Hematopoietic multipotent progenitor cell treated with erythropoietin and hydrocortisone succinate and interleukin-3 and kit ligand, for 6 days (in vitro differentiated cells): ENCODE measurements around the gene CNKSR3.

Experiments used
- DNase-seq: peaks from one replicate; pipeline ENCODE4 v3.0.0-alpha.2; 2015

CNKSR3 gene

DNA sequence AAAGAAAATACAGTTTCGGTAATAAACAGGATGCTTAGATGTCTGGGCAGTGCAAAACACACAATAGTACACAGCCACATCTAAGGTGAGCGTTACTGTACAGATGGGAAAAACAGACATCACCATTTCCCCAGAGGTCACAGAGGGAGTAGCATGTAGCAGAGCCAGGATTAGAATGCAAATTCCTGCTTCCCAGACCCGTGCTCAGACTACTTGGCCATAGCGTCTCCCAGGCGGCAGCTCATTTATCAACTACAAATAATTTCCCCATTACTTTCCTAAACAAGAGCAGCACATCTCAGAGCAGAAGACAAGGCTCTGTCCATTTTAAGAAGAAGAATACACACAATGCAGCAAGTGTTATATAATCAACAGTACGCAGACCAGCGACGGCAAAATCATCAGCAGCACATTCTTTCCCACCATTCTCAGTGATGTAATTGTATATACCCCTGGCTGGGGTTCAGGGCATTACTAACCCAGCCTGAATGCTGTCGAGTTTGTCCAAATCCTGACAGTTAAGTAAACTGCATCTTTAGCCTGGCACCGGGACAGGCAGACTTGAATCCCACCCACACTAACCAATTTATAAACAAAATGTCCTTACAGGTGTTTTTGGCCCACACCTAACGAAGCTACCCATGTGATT is 61.9 kb downstream of the CNKSR3 start:
- DNase-seq, result no peak

- peak; percentile 57 for DNase-seq
Measured at GRCh38 chr6:154447954-154448353, 62.5 kb downstream of the CNKSR3 start.

DNA sequence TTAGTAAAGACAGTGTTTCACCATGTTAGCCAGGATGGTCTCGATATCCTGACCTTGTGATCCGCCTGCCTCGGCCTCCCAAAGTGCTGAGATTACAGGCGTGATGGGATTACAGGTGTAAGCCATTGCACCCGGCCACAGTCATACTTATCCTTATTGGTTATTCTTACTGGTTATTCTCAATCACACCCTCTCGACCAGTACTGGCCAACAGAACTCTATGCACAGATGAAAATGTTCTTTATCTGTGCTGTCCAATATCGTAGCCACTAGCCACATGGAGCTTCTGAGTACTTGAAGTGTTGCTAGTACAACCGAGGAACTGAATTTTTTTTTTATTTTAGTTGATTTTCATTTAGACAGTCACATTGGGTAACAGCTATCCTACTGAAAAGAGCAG is 63.5 kb downstream of the CNKSR3 start:
- no peak for DNase-seq

GRCh38 chr6:154445417-154445816 is 65.1 kb downstream of the CNKSR3 start:
- no peak for DNase-seq

DNA sequence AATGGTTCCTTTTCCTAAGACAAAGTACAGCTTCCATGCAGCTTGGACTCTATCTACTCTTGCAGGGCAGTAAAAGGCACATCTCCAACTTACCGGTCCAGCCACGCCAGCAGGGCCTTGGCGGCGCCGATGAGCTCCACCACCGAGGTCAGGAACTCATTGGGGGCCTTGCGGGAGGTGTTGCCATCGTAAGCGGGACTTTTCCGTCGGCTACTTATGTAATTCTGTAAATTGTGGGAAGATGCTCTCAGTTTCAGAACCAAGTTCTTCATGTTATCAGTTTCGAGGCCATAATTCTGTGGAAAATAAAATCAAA is 68.5 kb downstream of the CNKSR3 start:
- no peak for DNase-seq

DNA sequence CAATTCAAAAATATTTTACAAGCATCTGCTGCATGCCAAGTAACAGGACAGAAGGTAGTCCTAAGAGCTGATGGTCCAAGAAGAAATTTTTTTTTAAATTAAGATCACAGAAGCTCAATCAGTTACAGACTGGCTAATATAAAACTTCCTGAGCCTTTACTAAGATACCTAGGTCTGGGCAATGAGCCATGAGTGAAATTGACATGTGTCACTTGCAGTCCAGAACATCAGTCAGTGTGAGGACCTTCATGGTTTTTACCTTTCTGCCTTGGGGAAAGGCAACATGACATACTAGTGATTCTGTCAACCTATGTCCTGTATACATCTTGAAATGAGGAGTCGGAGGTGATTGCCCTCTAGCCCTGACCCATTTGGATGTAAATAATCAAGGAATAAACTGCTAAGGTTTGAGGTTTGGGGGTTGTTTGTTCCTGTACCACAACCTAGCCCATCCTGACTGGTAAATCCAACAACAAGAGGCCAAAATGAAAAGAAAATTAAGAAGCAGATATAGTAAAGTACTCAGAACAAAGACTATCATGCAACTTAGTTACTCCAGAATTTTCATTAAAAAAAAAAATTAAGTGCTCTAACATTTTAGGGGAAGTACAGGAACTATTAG is 70.0 kb downstream of the CNKSR3 start:
- no peak for DNase-seq

- DNase-seq, result no peak
Measured at GRCh38 chr6:154440022-154440421, 70.5 kb downstream of the CNKSR3 start.

DNA sequence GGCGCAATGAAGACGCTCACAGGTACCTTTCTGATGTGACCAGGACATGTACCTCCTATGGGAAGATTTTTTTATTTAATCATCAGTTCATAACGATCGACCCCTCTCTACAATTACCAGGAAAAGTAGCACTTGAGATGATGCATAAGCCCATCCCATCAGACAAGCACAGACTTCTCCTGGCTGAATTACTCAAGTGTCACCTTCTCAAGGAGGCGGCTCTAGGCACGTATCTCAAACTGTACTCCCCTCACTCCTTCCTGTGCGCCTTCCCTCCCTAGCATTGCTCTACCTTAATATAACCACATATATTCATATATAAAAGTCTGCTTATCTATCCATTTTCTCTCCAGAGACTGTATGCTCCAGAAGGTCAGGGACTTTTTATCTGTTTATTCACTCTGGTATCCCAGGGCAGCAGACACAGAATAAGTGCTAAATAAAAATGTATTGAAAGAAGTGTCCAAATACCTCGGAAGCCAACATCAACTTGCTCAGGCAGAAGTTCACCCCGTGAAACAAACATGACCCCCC is 71.5 kb downstream of the CNKSR3 start:
- DNase-seq, result peak; percentile 22

- no peak for DNase-seq
Measured at GRCh38 chr6:154435400-154435945, 75.0 kb downstream of the CNKSR3 start.

GRCh38 chr6:154434662-154435061 is 75.8 kb downstream of the CNKSR3 start:
- DNase-seq, result no peak

DNA sequence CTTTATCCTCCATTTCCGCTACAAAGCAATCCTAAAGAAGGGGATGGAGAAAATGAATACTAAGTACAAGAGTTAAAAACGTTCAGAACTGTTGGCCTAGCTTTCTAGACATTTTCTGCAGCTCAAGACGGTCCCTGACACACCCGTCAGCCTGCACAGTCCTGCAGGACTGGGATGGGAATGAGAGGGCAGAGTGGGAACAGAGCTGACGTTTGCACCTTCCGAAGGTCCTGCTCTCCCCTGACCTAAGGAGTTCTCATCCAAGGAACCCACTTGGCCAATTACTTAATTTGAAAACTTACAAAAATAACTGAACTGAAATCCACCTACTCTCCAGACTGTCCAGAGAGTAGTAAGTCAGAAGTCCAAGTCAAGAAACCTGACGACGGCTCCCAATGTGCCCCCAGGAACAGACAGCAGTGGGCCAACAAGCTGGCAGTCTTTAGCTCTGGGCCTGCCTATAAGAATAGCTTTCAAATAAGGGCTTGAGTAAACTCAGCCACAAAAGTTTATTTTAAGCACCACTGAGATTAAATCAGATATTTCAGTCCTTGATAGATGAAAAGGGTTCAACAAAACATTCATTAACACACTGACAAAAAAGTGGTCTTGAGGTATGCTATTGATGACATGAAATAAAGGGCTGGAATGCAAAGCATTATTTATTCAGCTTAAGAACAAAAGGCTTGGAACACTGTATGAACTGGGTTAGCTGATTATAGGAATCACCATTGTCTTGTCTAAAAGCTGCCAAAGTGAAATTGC is 76.8 kb downstream of the CNKSR3 start:
- DNase-seq, result no peak

DNA sequence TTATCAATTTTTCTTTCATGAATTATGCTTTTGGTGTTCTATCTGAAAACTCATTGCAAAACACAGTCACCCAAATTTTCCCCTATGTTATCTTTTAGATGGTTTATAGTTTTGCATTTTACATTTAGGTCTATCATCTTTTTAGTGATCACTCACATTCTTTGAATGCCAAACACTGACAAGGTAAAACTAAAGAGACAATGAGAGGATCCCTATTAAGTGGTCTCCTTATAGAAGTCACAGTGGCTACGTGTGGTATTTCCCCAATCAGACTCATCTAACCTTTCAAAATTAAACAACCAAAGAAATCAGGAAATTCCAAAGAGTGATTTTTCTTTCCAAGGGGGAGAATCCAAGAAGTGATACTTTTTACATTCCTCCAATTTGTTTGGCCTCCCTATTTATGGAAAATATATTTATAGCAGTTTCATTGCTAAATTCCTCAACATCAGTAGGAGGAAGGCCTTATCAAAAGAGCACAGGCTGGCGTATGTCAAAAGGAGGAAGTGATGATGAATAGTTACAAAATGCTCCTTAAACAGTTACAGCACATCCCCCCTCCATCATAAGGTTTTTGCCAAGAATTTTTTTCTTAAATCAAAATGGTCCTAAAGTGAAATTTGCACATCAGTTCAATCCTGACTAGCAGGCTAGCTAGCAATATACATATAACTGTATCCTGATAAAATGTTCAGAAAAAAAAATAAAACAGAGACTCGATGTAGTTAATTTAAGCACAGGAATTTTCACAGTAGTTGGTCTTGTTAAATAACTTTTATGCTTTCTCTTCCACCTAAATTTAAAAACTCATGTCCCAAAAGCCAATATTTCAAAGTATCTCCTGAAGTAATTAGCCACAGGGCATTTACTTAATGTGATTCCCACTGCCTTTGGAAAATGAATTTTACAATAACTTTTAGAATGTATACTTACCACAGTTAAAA is 77.7 kb downstream of the CNKSR3 start:
- peak; percentile 83 for DNase-seq

DNA sequence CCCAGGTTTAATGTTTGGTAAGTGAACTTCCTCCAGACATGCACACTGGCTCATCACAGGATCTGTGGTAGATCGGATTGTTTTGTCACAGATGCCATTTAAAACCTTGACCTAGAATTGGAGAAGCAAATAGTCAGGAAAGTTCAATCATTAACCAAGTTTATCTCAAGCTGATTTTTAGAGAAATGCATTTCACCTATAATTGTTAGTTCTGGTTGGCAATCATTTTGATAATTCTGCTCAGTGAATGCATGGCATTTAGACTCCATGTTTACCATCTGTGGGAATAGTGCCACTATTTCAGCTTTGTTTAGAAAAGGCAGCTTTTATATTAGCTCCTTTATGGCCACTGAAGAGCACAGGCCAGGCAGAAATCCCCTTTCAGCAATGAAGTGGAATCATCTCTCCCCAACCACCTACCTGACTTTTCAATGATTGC is 80.0 kb downstream of the CNKSR3 start:
- DNase-seq, result no peak

DNA sequence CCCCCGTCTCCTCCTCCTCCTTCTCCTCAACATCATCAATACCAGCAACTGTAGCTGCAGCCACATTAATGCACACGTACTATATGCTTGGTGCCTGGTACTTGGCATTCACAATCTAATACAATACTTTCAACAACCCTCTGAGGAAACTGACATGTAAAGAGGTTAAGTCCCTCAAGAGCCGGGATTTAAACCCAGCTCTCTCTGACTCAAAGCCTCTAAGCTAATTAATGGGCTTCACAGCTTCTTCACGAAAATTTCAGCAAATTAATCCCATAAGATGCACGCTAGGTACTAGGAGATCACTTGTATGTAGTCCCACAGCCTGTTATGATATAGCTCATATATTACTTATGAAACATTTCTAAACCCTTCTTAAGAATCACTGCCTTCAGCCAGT is 80.8 kb downstream of the CNKSR3 start:
- no peak for DNase-seq

- no peak for DNase-seq
Measured at GRCh38 chr6:154428897-154429296, 81.6 kb downstream of the CNKSR3 start.

DNA sequence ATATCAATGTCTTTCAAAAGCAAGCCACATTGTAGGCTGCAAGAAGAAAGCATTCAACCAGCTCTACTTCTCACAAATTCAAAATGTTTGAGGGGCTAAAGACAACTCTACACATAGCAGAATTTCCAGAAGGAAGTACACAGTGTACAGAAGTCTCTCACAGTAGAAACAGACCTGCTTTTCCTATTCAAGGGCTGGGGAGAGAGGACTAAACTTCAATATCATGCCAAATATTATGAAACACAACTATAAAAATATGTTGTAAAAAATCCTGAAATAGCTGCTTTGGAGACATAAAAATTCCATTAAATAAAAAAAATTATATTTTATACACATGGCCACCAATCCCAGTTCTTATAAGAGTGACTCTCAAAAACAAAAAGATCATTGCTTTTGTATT is 83.0 kb downstream of the CNKSR3 start:
- no peak for DNase-seq

DNA sequence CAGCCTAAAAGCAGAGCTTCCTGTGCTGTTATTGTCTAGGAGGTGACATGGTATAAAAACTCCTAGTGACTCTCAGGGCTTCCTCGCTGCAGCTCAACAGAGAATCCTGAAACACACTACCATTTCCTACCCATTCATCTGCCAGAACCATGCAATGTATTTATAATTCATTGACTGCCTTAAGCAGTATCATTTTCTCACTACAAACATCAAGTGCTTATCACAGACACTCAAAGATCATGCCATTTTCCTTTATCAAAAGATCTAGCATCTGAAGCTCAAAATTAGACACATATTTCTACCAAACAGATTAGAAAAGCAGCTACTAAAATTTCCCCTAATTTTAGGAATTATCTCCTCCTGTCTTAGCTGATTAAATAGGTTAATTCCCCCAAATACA is 83.5 kb downstream of the CNKSR3 start:
- no peak for DNase-seq

- no peak for DNase-seq
Measured at GRCh38 chr6:154425034-154425433, 85.5 kb downstream of the CNKSR3 start.

DNA sequence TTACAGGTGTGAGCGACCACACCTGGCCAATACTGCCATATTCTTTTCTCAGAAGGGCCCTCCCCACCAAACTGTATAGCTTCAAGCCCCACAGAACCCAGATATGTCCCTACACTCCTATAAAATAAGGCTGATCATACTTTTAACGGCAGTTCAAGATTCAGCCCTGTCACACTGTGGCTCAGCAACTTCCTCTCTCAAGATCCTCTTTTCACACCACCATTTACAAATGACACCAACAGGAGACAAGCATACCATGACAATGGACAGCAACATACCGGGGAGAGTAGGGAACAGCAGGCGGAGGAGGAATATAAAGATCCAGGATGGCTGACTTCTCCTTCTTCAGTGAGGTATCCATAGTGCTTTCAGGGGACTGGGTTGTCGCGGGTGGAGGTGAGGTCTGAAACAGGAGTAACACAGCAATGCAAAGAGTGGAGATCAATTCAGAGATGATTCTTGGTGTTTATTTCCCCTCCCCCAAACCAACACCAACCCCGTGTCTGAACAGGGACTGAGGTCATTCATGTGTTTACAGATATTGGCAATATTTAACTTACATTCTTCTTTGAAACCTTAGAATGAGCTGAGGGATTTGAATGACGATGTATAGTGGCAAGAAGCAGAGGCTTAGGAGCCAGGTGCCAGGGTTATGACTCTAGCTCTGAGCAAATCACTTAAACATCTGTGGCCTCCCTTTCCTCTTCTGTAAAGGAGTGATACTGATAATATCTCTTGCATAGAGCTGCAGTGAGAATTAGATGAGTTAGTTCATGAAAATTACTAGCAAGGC is 96.3 kb downstream of the CNKSR3 start:
- peak; percentile 40 for DNase-seq

DNA sequence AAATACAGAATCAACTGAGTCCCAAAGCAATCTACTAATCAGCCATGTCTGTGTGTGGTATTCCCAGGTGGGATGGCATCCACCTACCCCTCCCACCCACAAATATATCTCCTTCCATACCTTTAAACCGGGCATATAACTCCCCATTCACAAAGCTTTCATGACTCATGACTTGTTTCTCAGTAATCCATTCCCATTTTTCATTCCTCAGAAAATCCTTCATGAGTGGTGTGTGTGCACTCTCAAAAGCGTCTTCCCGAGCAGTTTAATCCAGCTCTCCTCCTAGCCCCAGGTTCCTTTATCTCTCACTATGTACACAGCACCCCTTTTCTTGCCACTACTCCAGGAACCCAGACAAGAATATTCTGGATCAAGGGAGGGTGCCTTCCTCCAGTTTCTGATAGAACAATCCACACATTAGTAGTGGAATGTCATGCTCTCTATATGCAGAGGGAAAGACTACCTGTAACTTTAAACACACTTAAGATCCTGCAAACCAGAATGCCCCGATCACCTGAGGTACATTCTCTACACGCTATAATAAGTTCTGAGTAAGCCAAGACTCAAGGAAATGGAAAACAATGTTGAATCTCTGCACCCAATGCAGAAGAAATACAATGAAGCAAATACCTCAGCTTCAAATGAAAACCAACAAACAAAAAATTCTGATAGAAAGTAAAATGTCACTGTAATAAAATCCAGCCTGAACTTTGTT is 98.2 kb downstream of the CNKSR3 start:
- DNase-seq, result no peak

GRCh38 chr6:154411076-154411475 is 99.4 kb downstream of the CNKSR3 start:
- no peak for DNase-seq
